GM23338 (cell line): ENCODE measurements around the gene HAP1.

Experiments used
- CTCF ChIP-seq, 2 experiments: fragments of 200-600 bp in 1 of 2; sonication (generic) in 1 of 2; conservative IDR thresholded peaks; 2 replicates each; pipeline versions ENCODE4 v1.5.1 to v1.6.1; 2016 to 2017; ENCODE audit warnings: antibody characterized with exemption in 2 of 2, low read depth in 2 of 2, mild to moderate bottlenecking in 2 of 2, moderate library complexity in 1 of 2
- ETS1 ChIP-seq: IDR thresholded peaks from 2 replicates; pipeline ENCODE4 v1.6.1; 2016; ENCODE audit warnings: antibody characterized with exemption
- EZH2 ChIP-seq: fragments of 200-600 bp; sonication (generic); IDR thresholded peaks from one replicate; pipeline ENCODE4 v1.8.0; 2017; ENCODE audit warnings: antibody characterized with exemption, mild to moderate bottlenecking, low read depth; ENCODE audit not compliant: unreplicated experiment
- EZH2phosphoT487 ChIP-seq: fragments of 200-600 bp; sonication (generic); IDR thresholded peaks from one replicate; pipeline ENCODE4 v1.8.1; 2018; ENCODE audit warnings: antibody characterized with exemption; ENCODE audit not compliant: unreplicated experiment
- JUNB ChIP-seq: IDR thresholded peaks from one replicate; pipeline ENCODE4 v1.6.1; 2016; ENCODE audit warnings: antibody characterized with exemption; ENCODE audit not compliant: unreplicated experiment
- NANOG ChIP-seq: IDR thresholded peaks from 2 replicates; pipeline ENCODE4 v1.6.1; 2016; ENCODE audit warnings: antibody characterized with exemption, borderline replicate concordance
- POLR2AphosphoS5 ChIP-seq: IDR thresholded peaks from 2 replicates; pipeline ENCODE4 v1.6.1; 2016; ENCODE audit warnings: antibody characterized with exemption, low read depth
- REST ChIP-seq: IDR thresholded peaks from one replicate; pipeline ENCODE4 v1.6.1; 2018; ENCODE audit warnings: antibody characterized with exemption; ENCODE audit not compliant: unreplicated experiment

GRCh38 chr17:41750862-41751261 lies 16.4 kb upstream of the HAP1 start:
- TF ChIP-seq EZH2, result no peak
- TF ChIP-seq CTCF (conservative IDR thresholded peaks at IDR 0.05; ENCODE audit: low read depth in 2 of 2), result no peak
- no peak for TF ChIP-seq EZH2phosphoT487
- no peak for TF ChIP-seq REST
- no peak for TF ChIP-seq POLR2AphosphoS5
- no peak for TF ChIP-seq ETS1
- TF ChIP-seq NANOG, result no peak
- TF ChIP-seq JUNB, result no peak
